Stimulated activated CD8-positive, alpha-beta memory T cell treated with anti-CD3 and anti-CD28 coated beads, Interleukin-7, amount 100 ng/mL, for 1 hour (primary cell): Measurements from ENCODE around the gene ADAM23.

Experiments used
- DNase-seq, 2 donors: peaks; one replicate each; pipeline ENCODE4 v3.0.0-alpha.2; 2020; ENCODE audit warnings: low read depth in 2 of 2

The ADAM23 gene

DNA sequence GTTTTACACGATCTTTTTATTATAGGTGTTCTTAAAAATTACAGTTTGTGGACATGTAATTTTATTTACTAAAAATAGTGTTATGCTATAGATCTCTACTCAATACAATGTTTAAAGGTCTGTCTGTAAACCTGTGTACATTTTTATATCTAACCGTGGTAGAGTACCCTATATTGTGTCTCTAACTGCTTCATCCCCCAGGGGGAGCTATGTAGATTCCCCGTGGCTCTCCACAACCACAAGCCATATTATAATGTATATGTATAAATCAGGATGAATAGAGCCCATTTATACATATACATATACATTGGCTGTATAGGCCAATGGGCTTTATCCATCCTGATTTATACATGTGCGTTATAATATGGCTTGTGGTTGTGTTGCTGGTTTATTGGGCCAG lies 59.4 kb downstream of the ADAM23 start:
- no peak for DNase-seq

DNA sequence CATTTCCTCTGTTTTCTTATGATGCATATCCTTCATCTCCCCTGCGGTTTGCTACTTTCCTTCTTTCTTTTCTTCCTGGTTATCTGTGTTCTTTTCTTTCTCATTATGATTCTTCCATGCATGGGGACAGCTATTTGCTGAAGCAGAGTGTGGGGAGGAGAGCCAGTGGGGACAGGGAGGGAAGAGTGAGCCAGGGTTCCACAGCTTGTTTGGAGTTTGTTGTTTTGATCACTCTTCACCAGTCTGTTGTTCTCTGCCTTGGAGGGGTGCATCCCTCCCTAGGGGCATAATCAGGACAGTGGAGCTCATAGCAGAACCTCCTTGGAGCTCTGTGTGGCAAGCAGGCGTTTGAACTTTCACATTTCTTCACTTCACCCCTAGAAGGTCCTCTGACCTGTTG lies 68.0 kb downstream of the ADAM23 start:
- no peak for DNase-seq

DNA sequence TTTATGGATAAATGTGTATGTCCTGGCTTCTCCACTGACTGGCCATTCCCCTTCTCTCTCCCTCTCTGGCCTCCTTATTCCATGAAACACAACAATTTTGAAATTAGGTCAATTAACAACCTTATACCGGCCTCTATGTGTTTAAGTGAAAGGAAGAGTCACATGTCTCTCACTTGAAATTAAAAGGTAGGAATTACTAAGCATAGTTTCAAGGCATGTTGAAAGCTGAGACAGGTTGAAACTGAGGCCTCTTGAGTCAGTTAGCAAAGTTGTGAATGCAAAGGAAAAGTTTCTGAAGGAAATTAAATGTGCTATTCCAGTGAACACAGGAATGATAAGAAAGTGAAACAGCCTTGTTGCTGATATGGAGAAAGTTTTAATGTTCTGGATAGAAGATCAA lies 69.7 kb downstream of the ADAM23 start:
- no peak for DNase-seq

GRCh38 chr2:206515580-206515979 lies 72.2 kb downstream of the ADAM23 start:
- no peak for DNase-seq

GRCh38 chr2:206518997-206519396 lies 75.7 kb downstream of the ADAM23 start:
- DNase-seq: no peak

GRCh38 chr2:206520450-206520849 lies 77.1 kb downstream of the ADAM23 start:
- DNase-seq: no peak

DNA sequence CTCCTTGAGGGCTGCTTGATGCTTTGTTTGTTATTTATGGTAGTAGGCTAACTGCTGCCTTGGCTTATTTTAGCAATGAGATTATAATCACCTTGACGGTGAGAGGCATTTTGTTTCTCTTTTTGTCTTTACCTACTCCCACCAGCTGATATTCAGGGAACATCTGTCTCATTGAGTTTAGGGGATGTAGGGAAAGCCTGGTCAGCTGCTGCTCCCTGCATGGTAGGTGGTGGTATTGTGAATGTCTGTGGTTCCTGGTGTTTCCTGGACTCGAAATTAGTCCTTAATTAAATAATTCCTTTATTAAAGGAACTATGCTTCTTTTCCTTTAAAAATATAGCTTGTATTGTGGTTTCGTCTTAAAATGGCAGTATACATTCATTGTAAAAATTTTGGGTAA lies 77.8 kb downstream of the ADAM23 start:
- no peak for DNase-seq

GRCh38 chr2:206521612-206522011 lies 78.3 kb downstream of the ADAM23 start:
- DNase-seq: no peak

GRCh38 chr2:206526416-206526815 lies 83.1 kb downstream of the ADAM23 start:
- DNase-seq: no peak

DNA sequence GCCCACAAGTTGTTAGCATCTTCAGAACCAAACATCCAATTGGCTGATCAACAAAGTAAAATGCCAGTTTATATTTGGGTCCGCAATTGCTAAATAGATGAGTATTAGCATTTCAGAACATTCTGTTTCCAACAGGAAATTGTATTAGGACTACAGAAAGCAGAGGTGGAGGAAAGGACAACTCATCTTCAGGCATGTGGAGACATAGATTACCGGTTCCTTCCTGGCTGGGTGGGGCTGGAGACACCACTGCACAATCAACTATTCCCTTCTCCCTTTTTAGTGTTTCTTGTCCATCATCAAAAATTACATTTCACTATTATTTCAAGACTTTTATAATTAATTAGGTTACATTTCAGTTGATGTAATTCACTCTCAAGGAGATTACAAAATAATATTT lies 83.8 kb downstream of the ADAM23 start:
- no peak for DNase-seq

- no peak for DNase-seq
These were observed 87.4 kb downstream of the ADAM23 start for GRCh38 chr2:206530727-206531126.

- DNase-seq: no peak
These were observed 88.7 kb downstream of the ADAM23 start for GRCh38 chr2:206531996-206532543.

DNA sequence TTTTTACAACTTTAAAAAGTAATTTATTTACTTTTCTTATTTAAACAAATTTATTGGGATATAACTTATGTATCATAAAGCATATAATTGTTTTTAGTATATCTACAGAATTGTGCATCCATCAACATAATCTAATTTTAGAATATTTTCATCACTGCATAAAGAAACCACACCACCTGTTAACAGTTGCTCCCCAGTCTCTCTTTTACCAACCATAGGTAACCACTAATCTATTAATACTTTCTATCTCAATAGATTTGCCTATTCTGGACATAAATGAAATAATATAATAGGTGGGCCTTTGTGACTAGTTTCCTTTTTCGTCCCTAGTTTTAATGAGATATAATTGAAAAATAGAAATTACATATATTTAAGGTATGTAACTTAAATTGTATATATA lies 90.6 kb downstream of the ADAM23 start:
- no peak for DNase-seq

GRCh38 chr2:206535260-206535986 lies 92.1 kb downstream of the ADAM23 start:
- no peak for DNase-seq

- DNase-seq: no peak
These were observed 97.4 kb downstream of the ADAM23 start for GRCh38 chr2:206540757-206541156.

DNA sequence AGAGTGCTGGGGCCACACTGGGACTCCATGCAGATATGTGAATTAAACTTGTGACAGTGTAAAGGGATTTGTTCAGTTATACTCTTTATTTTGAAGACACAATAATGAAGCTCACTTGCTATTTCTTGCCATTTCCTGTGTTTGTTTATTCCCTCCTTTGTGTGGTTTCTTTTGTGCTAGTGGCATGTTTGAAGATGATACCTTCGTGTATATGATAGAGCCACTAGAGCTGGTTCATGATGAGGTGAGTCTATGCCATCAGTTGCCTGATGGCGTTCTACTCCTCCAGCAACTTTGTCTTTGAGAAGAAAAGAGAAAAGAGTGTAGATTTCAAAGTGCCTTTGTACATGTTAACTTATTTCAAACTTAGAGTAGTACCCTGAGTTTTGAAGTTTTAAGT lies 99.7 kb downstream of the ADAM23 start:
- no peak for DNase-seq

GRCh38 chr2:206548383-206548782 lies 105.1 kb downstream of the ADAM23 start:
- no peak for DNase-seq

- no peak for DNase-seq
These were observed 112.4 kb downstream of the ADAM23 start for GRCh38 chr2:206555721-206556120.

DNA sequence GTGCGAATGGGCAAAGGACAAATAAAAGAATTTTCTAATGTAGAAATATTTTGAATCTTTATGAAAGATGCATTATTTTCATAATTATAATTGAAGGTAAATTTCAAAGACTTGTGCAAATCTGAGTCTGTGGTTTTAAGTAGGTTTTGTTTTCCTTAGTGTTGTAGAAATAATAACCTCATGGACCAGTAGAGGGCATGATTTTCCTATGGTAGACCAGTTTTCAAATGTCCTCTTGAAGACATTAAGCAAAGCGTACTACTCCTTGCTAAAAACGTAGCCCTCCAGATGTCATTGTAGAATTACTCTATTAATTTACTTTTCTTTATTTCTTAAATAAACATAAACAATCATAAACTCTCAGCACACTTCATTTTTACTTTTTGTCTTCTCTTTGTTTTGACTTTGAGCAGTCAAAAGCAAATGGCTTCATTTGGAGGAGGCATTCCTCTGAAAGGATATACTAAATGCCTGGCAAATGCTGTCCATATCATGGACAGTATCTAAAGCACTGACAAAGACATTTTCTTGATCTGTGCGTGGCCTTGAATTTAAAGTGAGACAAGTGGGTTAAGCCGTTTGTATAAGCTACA lies 113.1 kb downstream of the ADAM23 start:
- no peak for DNase-seq

- DNase-seq: no peak
These were observed 114.0 kb downstream of the ADAM23 start for GRCh38 chr2:206557321-206557720.

GRCh38 chr2:206558492-206558891 lies 115.2 kb downstream of the ADAM23 start:
- DNase-seq: no peak

- DNase-seq: no peak
These were observed 118.6 kb downstream of the ADAM23 start for GRCh38 chr2:206561962-206562361.

DNA sequence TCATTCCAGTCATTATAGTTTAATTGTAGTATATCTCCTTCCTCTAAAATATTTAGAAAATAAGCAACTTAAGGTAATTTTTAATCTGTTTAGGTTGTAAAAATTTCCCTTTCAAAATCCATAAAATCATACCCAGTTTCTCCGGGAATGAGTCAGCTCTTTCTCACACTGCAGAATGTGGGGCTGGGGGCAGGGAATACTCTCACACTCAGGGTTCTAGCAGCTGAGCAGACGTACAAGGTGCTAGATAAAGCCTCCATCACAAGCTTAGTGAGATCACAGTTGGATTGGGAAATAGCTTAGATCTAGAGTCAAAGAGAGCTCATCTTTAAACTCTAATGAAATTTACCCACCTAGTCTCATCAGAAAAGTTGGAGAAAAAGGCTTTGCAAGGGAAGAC lies 119.0 kb downstream of the ADAM23 start:
- DNase-seq: no peak

- no peak for DNase-seq
These were observed 120.0 kb downstream of the ADAM23 start for GRCh38 chr2:206563374-206563773.
